GM18873 (cell line): Measurements from ENCODE around the gene TBXA2R.

Experiments
- ATAC-seq: cut with Tn5 transposase; IDR thresholded peaks from one replicate; pipeline ENCODE4 v1.9.1; 2021; ENCODE audit warnings: mild to moderate bottlenecking, moderate library complexity, moderate number of reproducible peaks; ENCODE audit not compliant: unreplicated experiment, low FRiP score

TBXA2R gene

DNA sequence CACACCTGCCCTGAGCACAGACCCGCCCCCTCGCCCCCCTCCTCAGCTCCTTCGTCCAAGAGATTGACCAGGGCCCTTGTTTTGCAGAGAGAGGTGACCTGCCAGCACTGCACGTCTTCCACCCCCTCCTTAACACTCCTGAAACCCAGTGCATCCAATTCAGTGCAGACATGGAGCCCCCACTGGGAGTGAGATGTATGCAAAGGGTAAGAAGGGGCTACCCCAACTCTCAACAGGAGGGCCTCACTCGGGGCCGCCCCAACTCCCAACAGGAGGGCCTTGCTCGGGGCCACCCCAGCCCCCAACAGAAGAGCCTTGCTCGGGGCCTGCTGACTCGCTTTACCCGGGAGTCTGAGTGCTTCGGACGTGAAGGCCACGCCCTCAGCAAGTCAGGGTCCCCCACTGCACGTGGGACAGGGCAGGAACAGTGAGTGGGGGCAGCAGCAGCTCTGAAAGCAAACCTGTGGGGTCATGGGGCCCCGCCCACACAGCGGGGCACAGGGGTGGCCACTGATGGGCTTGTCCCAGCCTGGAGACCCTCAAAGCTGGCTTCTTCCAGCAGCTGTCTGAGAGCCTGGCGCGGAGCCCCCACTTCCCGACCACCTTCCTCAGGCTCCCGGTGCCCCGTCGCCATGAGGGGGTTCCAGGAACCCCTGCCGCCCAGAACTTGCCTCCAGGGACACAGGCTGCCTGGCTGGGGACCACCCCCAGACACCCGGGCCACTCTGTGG, 14.3 kb upstream of the TBXA2R start:
- no peak for ATAC-seq

GRCh38 chr19:3620145-3620816, 13.6 kb upstream of the TBXA2R start:
- no peak for ATAC-seq

GRCh38 chr19:3619631-3620012, 12.9 kb upstream of the TBXA2R start:
- ATAC-seq = no peak

GRCh38 chr19:3618811-3619630, 12.3 kb upstream of the TBXA2R start:
- ATAC-seq = no peak

GRCh38 chr19:3618144-3618810, 11.6 kb upstream of the TBXA2R start:
- peak; percentile 51 for ATAC-seq

DNA sequence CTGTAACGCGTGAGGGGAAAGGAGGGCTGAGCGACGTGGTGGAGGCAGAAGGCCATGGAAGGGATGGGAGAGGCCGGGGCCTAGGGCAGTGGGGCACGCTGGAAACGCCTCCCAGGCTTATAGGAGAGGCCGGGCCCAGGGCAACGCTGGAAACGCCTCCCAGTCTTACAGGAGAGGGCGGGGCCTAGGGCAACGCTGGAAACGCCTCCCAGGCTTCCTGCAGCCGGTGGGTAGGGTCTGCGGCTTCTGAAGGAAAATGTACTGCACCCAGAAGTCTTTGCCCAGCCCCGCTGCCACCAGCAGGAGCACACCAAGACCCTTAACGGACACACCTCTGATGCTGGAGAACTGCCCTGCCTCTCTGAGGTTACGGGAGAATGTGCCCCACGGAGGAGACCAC, 10.8 kb upstream of the TBXA2R start:
- ATAC-seq = no peak

- no peak for ATAC-seq
Measured at GRCh38 chr19:3615524-3616135, 9.0 kb upstream of the TBXA2R start.

GRCh38 chr19:3614858-3615505, 8.3 kb upstream of the TBXA2R start:
- no peak for ATAC-seq

- ATAC-seq = no peak
Measured at GRCh38 chr19:3613818-3614661, 7.4 kb upstream of the TBXA2R start.

GRCh38 chr19:3612901-3613741, 6.4 kb upstream of the TBXA2R start:
- ATAC-seq = no peak

- no peak for ATAC-seq
Measured at GRCh38 chr19:3612330-3612729, 5.7 kb upstream of the TBXA2R start.

GRCh38 chr19:3611841-3612240, 5.2 kb upstream of the TBXA2R start:
- no peak for ATAC-seq

DNA sequence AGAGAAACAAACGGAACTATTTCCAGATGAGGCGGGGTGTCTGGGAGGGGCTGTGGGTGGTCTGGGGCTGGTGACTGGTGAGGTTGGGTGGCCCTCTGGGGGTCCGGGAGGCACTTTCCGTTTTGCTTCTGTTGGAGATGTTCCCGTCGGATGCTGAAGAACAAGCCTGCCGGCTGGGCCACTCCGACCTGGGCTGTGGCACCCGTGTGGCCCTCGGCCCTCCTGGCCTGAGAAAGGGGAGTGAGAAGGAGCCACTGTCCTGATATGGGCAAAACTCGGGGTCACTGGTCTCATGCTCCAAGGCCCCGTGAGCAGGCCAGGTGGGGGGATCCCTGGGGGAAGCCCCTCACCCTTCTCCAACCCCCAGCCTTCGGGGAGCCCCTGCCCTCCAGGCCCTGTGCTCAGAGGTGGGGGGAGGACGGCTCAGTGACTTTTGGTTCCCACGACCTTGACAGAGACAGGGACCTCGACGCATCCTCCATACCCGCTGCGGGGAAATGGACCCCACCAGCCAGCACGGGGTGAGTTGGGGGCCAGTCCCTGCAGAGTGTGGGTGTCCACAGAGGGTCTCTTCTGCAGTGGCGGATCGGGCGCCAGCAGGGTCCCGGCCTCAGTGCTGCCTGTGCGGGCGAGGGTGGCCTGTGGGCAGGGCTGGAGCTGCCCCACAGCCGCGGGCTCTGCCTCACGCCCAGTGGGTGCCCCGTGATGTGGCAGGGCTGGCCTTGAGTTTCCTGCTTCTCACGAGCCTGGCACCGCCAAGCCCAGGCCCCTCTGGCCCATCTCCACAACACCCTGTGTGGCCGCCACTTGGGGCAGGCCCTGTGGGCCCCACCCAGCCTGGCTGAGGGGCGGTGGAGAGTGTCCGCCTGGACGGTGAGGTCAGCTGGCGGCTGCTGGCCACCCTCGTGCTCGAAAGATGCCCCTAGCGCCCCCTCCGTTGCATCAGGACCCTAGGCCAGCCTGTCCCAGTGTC, 4.4 kb upstream of the TBXA2R start:
- no peak for ATAC-seq

DNA sequence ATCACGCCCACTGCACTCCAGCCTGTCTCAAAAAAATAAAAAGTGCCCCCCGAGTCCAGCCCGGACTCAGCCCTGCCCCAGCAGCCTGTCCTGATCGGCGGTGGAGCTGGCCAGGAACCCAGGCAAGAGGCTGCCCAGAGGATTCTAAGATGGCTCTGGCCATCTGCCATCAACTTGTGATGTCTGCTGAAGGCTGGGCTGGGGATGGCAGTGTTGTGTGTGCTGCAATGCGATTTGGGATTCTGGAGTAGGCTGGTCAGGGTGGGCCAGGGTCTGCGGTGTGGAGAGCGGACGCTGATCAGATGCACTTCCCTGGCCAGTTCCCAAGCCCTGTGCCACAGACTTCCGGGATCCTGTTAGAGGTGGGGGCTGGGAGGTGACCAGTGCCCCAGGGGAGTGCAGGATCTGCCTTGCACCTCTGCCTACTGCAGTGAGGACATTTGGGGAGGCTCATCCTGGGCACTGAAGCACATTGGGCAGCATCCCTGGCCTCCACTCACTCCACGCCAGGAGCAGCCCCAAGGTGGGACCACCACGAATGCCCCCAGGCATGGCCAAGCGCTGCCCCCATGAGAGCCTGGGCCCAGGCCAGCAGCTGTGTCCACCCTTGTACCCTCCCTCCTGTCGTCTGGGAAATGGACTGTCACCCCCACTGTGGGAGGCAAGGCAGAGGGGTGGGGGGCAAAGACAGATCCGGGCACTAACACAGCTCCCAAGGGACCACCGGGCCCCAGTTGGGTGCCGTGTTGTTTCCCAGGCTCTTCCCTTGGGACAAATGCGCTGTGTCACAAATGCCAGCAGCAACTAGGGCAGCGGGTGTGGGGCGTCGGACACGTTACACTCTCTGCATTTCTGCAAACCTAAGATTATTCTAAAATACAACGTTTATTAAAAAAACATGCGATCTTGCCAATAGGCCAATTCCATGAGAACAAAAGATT, 3.4 kb upstream of the TBXA2R start:
- no peak for ATAC-seq

DNA sequence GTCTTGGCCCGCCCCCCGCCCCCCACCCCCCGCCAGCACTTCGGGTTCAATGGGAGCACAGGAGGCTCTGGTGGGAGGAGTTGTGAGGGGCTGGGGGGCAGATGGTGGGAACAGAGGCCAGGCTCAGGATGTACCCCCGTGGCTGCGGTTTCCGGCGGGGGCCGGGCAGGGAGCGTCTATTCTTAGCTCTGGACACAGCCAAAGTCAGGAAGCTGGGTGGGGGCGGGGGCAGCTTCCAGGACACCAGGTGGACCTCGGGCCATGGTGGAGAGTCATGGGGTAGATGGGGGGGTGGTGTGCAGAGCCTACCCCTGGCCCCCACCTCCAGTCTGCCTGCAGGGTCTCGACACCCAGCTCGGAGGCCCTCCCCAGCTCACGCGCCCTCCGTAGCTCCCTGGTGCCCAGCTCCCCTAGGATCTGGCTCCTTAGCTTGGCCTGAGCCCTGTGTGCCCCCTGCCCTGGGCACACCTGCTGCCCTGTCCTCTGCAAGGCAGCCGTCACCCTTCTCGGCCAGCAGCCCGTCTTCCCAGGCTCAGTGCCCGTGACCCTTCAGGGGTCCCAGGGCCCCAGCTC, 2.2 kb upstream of the TBXA2R start:
- no peak for ATAC-seq
